ENCODE results near the gene HK2.
A peak's percentile ranks its signal among the peaks of the same experiment; 100 is the strongest.

HK2 gene

GRCh38 chr2:74873012-74873665 lies 39.2 kb downstream of the HK2 start:
- H3K27ac Mint-ChIP-seq: no peak overlapping the region
- H3K27me3 Mint-ChIP-seq: no peaks in the 10 kb centered on the region
- no peak overlapping the region for H3K4me3 Mint-ChIP-seq
- H3K36me3 Mint-ChIP-seq (ENCODE audit: low read depth): peaks cover 99% of the 10 kb centered on the region
- DNase-seq: no peak
- no peaks in the 10 kb centered on the region for H3K9me3 Mint-ChIP-seq
- H3K4me1 Mint-ChIP-seq (ENCODE audit: low read depth): peaks cover 1% of the 10 kb centered on the region

GRCh38 chr2:74873678-74874640 lies 40.0 kb downstream of the HK2 start:
- H3K36me3 Mint-ChIP-seq (ENCODE audit: low read depth): peaks cover 99% of the 10 kb centered on the region
- H3K4me3 Mint-ChIP-seq: no peak overlapping the region
- H3K27me3 Mint-ChIP-seq: no peaks in the 10 kb centered on the region
- peaks cover 1% of the 10 kb centered on the region for H3K4me1 Mint-ChIP-seq (ENCODE audit: low read depth)
- DNase-seq: no peak
- no peaks in the 10 kb centered on the region for H3K9me3 Mint-ChIP-seq
- peak overlapping the region; percentile 34 for H3K27ac Mint-ChIP-seq

- Mint-ChIP-seq H3K9me3 (no peaks in the 10 kb centered on the region), H3K27ac (no peak overlapping the region), H3K27me3 (no peaks in the 10 kb centered on the region), H3K36me3 (ENCODE audit: low read depth) (peaks cover 99% of the 10 kb centered on the region), H3K4me3 (no peak overlapping the region), H3K4me1 (ENCODE audit: low read depth) (peaks cover 1% of the 10 kb centered on the region)
- DNase-seq: peak; percentile 47
Observed at GRCh38 chr2:74876081-74876886, 42.4 kb downstream of the HK2 start.

GRCh38 chr2:74877376-74877775 lies 43.4 kb downstream of the HK2 start:
- Mint-ChIP-seq H3K27ac (no peak overlapping the region), H3K4me3 (no peak overlapping the region), H3K36me3 (ENCODE audit: low read depth) (peaks cover 99% of the 10 kb centered on the region), H3K9me3 (no peaks in the 10 kb centered on the region), H3K27me3 (no peaks in the 10 kb centered on the region), H3K4me1 (ENCODE audit: low read depth) (peaks cover 1% of the 10 kb centered on the region)
- DNase-seq: no peak

- DNase-seq: no peak
- Mint-ChIP-seq H3K36me3 (ENCODE audit: low read depth) (peaks cover 99% of the 10 kb centered on the region), H3K27ac (no peak overlapping the region), H3K9me3 (no peaks in the 10 kb centered on the region), H3K4me3 (no peak overlapping the region), H3K4me1 (ENCODE audit: low read depth) (peaks cover 1% of the 10 kb centered on the region), H3K27me3 (no peaks in the 10 kb centered on the region)
Observed at GRCh38 chr2:74877781-74878433, 44.0 kb downstream of the HK2 start.

- DNase-seq: no peak
Observed at GRCh38 chr2:74878551-74878950, 44.6 kb downstream of the HK2 start.

GRCh38 chr2:74880054-74880728 lies 46.3 kb downstream of the HK2 start:
- peaks cover 98% of the 10 kb centered on the region for H3K36me3 Mint-ChIP-seq (ENCODE audit: low read depth)
- no peak for DNase-seq
- H3K4me1 Mint-ChIP-seq (ENCODE audit: low read depth): no peaks in the 10 kb centered on the region
- no peak overlapping the region for H3K4me3 Mint-ChIP-seq
- H3K27ac Mint-ChIP-seq: no peak overlapping the region
- no peaks in the 10 kb centered on the region for H3K9me3 Mint-ChIP-seq
- no peaks in the 10 kb centered on the region for H3K27me3 Mint-ChIP-seq

More at GRCh38 chr2:74878551-74878950, 44.6 kb downstream of the HK2 start:
- H3K4me3 Mint-ChIP-seq: no peak overlapping the region
- no peaks in the 10 kb centered on the region for H3K27me3 Mint-ChIP-seq
- H3K36me3 Mint-ChIP-seq (ENCODE audit: low read depth): peaks cover 99% of the 10 kb centered on the region
- peaks cover 1% of the 10 kb centered on the region for H3K4me1 Mint-ChIP-seq (ENCODE audit: low read depth)
- no peak overlapping the region for H3K27ac Mint-ChIP-seq
- H3K9me3 Mint-ChIP-seq: no peaks in the 10 kb centered on the region

- H3K4me1 Mint-ChIP-seq (ENCODE audit: low read depth): no peaks in the 10 kb centered on the region
- H3K27me3 Mint-ChIP-seq: no peaks in the 10 kb centered on the region
- H3K9me3 Mint-ChIP-seq: no peaks in the 10 kb centered on the region
- H3K4me3 Mint-ChIP-seq: no peak overlapping the region
- H3K36me3 Mint-ChIP-seq (ENCODE audit: low read depth): peaks cover 98% of the 10 kb centered on the region
- DNase-seq: no peak
- H3K27ac Mint-ChIP-seq: no peak overlapping the region
Observed at GRCh38 chr2:74881176-74881575, 47.2 kb downstream of the HK2 start.

- Mint-ChIP-seq H3K4me3 (no peak overlapping the region), H3K27me3 (no peaks in the 10 kb centered on the region), H3K4me1 (ENCODE audit: low read depth) (no peaks in the 10 kb centered on the region), H3K9me3 (no peaks in the 10 kb centered on the region), H3K27ac (no peak overlapping the region), H3K36me3 (ENCODE audit: low read depth) (peaks cover 98% of the 10 kb centered on the region)
- no peak for DNase-seq
Observed at GRCh38 chr2:74881626-74882298, 47.8 kb downstream of the HK2 start.

- DNase-seq: no peak
- Mint-ChIP-seq H3K27ac (no peak overlapping the region), H3K4me3 (no peak overlapping the region), H3K4me1 (ENCODE audit: low read depth) (no peaks in the 10 kb centered on the region), H3K9me3 (no peaks in the 10 kb centered on the region), H3K36me3 (ENCODE audit: low read depth) (peaks cover 98% of the 10 kb centered on the region), H3K27me3 (no peaks in the 10 kb centered on the region)
Observed at GRCh38 chr2:74882299-74882687, 48.4 kb downstream of the HK2 start.

- H3K36me3 Mint-ChIP-seq (ENCODE audit: low read depth): peaks cover 98% of the 10 kb centered on the region
- no peak overlapping the region for H3K4me3 Mint-ChIP-seq
- DNase-seq: no peak
- no peaks in the 10 kb centered on the region for H3K27me3 Mint-ChIP-seq
- H3K27ac Mint-ChIP-seq: no peak overlapping the region
- no peaks in the 10 kb centered on the region for H3K4me1 Mint-ChIP-seq (ENCODE audit: low read depth)
- H3K9me3 Mint-ChIP-seq: no peaks in the 10 kb centered on the region
Observed at GRCh38 chr2:74883011-74883410, 49.1 kb downstream of the HK2 start.

- no peak for DNase-seq
- Mint-ChIP-seq H3K27ac (no peak overlapping the region), H3K4me1 (ENCODE audit: low read depth) (no peaks in the 10 kb centered on the region), H3K4me3 (no peak overlapping the region), H3K9me3 (no peaks in the 10 kb centered on the region), H3K27me3 (no peaks in the 10 kb centered on the region), H3K36me3 (ENCODE audit: low read depth) (peaks cover 98% of the 10 kb centered on the region)
Observed at GRCh38 chr2:74884118-74884762, 50.3 kb downstream of the HK2 start.

- H3K4me3 Mint-ChIP-seq: no peak overlapping the region
- peaks cover 98% of the 10 kb centered on the region for H3K36me3 Mint-ChIP-seq (ENCODE audit: low read depth)
- no peaks in the 10 kb centered on the region for H3K4me1 Mint-ChIP-seq (ENCODE audit: low read depth)
- H3K9me3 Mint-ChIP-seq: no peaks in the 10 kb centered on the region
- H3K27ac Mint-ChIP-seq: no peak overlapping the region
- no peak for DNase-seq
- no peaks in the 10 kb centered on the region for H3K27me3 Mint-ChIP-seq
Observed at GRCh38 chr2:74884866-74885265, 50.9 kb downstream of the HK2 start.
